GM19035 (cell line): ENCODE measurements around the gene UBE2G1.

Experiments used
- ATAC-seq: cut with Tn5 transposase; IDR thresholded peaks from one replicate; pipeline ENCODE4 v1.9.1; 2021; ENCODE audit not compliant: unreplicated experiment

The UBE2G1 gene

DNA sequence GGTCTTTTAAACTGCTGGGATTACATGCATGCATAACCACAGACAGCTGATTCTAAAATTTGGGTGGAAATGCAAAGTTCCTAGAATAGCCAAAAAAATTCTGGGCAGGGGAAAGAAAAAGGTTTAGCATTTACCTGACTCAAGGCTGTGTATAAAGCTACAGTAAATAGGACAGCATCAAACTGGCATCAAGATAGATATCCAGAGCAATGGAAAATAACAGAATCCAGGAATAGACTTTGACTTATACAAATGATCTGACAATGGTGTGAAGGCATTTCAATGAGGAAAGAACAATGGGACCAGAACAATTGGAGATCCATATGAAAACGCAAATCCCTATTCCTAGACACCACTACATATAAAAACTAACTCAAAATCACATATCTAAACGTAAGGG, 115.6 kb downstream of the UBE2G1 start:
- no peak for ATAC-seq

DNA sequence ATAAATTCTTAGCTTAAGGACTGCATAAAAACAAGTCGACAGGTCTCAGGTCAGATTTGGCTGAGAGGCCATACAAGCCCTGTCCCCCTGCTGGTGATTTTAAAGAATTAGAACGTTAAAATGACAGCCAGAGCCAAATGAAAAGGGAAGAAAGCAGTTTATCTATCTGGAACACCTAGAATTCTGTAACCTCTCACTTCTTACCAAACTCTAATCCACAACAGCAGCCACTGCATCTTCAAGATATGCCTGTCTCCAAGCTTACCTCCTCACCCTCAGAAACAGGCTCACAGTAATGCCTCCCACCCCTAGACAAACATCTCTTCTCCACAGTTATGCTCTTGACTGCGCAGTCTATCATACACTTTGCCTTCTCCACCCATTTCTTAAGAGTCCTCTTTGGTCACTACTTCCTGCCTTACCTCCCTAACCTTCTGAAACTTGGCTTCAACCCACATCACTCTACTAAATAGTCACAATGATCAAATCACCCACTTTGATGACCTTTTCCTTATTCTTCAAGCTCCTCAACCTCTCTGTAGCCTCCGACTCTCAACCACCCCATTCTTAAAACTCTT, 116.9 kb downstream of the UBE2G1 start:
- ATAC-seq = no peak

- ATAC-seq = no peak
Measured at GRCh38 chr17:4248504-4249277, 117.8 kb downstream of the UBE2G1 start.

- no peak for ATAC-seq
Measured at GRCh38 chr17:4247971-4248388, 118.5 kb downstream of the UBE2G1 start.

- no peak for ATAC-seq
Measured at GRCh38 chr17:4247361-4247970, 119.0 kb downstream of the UBE2G1 start.

GRCh38 chr17:4246674-4247073, 119.8 kb downstream of the UBE2G1 start:
- ATAC-seq = no peak

- ATAC-seq = no peak
Measured at GRCh38 chr17:4241535-4241934, 124.9 kb downstream of the UBE2G1 start.

DNA sequence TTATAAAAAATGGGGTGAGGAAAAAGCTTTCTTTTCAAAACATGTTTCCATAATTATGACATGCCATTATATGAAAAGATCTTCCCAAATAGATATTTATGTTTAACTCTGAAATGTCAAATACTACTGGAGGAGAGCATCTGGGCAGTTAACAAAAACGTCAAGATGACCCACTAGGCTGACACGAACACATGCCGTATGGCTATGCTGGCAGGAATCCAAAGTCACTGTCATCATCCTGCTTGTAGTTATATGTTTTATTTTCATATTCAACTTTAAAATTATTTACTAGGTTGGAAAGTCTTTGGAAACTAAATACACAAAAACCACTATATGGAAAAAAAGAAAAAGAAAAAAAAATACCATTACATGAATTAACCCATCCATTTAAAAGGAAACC, 130.0 kb downstream of the UBE2G1 start:
- no peak for ATAC-seq

GRCh38 chr17:4235372-4236279, 130.8 kb downstream of the UBE2G1 start:
- no peak for ATAC-seq

GRCh38 chr17:4234401-4234800, 132.1 kb downstream of the UBE2G1 start:
- ATAC-seq = no peak

DNA sequence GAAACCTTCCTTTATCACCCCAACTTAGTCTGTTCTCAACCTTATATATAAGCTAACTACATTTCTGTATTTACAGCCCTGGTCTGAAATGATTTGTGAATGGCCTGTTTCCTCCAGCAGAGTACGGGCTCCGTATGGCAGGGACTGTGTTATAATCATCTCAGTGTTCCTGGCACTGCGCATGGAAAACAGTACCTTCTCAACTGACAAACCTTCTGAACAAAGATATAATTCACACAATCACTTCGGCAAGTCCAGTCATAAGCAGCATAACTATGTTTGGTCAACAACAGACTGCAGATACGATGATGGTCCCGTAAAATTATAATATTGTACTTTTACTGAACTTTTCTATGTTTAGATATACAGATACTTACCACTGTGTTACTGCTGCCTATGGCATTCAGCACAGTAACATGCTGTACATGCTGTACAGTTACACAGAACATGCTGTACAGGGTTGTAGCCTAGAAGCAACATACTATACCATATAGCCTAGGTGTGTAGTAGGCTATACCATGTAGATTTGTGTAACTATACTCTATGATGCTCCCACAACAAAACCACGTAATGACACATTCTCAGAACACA, 132.7 kb downstream of the UBE2G1 start:
- ATAC-seq = no peak

DNA sequence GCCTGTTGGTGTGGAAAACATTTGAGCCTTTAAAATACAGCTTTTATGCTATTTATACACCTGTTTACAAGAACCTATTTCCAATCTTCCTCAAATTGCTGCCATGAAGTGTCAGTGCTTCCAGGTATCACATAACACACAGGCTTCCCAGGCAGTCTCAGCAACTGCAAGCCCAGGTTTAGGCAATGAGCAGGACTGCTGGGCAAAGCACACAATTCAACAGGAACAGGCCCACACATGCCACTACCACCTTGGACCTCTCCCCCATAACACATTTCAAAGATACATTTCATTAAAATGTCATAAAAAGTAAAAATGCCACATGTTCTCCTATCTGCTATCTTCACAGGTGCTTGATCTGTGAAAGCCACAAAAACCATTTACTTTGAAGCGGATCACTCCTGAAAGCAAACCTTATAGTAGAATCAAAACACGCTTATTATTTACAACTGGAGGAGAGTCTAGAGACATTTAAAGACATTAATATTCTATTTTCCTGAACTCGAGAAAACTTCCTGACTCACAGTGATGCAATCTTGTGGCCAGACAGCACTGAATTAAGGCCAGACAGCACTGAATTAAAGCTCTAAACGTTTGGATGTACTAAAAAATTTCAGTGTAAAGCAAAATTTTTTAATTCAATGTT, 134.2 kb downstream of the UBE2G1 start:
- ATAC-seq = no peak

DNA sequence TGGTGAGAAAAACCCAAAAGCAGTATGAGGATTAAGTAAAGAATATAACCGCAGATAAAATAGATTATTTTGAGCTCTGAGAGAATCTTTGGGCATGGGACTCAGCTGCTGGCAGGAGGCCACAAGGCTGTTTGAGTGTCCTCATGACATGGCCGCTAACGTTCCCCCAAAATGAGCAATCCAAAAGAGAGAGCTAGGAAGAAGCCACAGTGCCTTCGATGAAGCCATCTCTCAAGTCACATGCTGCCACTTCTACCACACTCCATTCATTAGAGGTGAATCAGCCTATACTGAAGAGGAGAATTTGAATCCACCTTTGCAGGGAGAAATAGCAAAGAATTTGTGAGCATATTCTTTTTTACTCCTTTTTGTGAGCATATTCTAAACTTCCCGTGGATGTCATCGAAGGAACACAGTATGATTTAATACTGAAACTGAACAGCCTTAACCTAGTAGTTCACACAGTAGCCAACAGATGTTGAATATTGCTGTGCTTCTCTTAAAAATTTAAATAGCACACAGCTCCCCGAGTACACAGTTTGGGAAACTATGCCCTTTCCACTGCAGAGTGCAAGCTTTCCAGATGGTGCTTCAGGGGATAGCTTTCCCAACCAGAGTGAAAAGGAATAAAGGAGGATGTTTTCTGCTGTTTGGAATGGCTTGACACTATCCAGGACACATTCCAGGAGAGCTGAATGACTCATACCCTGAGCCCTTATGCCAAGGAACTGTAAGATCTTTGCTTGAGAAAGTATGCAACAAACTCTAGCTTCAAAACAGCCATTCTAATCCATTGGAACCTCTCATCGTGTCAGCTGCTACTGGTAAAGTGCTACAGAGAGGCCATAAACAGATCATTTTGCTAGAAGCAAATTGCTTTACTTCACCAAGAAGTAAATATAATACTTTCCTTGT, 136.6 kb downstream of the UBE2G1 start:
- ATAC-seq = no peak

DNA sequence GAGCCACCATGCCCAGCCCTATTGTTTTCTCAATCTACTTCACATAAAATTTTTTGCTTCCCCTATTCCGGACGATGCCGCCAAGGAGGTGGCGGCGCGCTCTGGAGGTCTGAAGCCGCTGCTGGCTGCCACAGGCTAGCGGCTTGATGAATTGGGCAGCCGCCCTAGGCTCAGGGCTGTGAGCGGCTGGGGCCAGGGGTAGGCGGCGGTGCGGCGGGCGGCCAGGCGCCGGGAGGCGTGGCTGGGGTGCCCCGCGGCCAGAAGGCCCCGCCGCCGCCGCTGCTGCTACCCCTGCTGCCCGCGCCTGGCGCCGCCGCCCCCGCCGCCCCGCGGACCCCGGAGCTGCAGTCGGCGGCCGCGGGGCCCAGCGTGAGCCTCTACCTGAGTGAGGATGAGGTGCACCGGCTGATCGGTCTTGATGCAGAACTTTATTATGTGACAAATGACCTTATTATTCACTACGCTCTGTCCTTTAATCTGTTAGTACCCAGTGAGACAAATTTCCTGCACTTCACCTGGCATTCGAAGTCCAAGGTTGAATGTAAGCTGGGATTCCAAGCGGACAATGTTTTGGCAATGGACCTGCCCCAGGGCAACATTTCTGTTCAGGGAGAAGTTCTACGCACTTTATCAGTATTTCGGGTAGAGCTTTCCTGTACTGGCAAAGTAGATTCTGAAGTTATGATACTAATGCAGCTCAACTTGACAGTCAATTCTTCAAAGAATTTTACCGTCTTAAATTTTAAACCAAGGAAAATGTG, 144.4 kb downstream of the UBE2G1 start:
- no peak for ATAC-seq

DNA sequence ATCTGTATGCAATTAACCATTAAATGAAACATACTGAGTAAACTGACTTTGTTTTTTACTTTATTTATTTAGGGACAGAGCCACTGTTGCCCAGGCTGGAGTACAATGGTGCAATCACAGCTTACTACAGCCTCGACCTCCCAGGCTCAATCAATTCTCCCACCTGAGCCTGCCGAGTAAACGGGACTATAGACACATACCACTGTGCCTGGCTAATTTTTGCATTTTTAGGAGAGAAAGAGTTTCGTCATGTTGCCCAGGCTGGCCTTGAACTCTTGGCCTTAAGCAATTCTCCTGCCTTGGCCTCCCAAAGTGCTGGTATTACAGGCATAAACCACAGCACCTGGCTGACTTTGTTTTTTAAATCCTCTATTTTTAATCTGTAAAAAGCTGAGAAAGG, 145.3 kb downstream of the UBE2G1 start:
- no peak for ATAC-seq

DNA sequence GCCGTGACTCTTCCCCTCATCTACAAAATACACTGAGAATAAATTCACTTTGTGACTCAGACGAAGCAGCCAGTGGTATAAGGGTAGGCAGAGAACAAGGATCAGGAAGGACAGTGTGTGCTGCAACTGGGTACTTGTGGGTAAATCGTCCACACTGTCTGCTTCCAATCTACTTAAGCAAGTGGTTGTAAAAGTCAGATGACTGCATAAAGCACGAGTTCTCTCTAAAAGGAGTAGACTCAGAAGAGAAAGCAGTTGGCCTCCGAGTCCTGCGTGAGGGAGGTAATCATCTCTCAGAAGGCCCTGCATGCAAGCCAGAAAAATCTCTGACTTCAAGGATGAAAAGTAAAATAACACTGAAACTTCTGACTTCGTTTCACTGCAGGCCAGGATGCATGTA, 145.8 kb downstream of the UBE2G1 start:
- no peak for ATAC-seq
